Breast epithelium (tissue), 4 donors: ENCODE data around the gene PTDSS2. TPM values are rescaled to one million over a fixed set of nuclear protein-coding genes. Genes with fewer than 3 reads are reported as not detected.

ENCODE experiments used
- DNase-seq, 2 donors: peaks; one replicate each; pipeline ENCODE4 v3.0.0-alpha.2; 2019; ENCODE audit warnings: low spot score in 2 of 2
- H3K27ac ChIP-seq, 2 donors: fragments of 200-600 bp; sonication (generic) in 1 of 2; one replicate each; pipeline ENCODE4 v1.5.1; 2016 to 2019; ENCODE audit warnings: mild to moderate bottlenecking in 1 of 2
- H3K27me3 ChIP-seq, 2 donors: fragments of 200-600 bp; sonication (generic) in 1 of 2; one replicate each; pipeline versions ENCODE4 v1.5.1 to v1.6.0; 2017 to 2019; ENCODE audit warnings: control low read depth in 1 of 2, mild to moderate bottlenecking in 1 of 2
- H3K36me3 ChIP-seq: fragments of 200-600 bp; one replicate; pipeline ENCODE4 v1.5.1; 2019
- H3K4me1 ChIP-seq, 2 donors: fragments of 200-600 bp; sonication (generic); one replicate each; pipeline ENCODE4 v1.5.1; 2016 to 2019; ENCODE audit warnings: control low read depth in 1 of 2
- H3K4me3 ChIP-seq, 3 donors: fragments of 200-600 bp; sonication (generic); 1 replicate in 2 of 3; 2 replicates in 1 of 3; pipeline ENCODE4 v1.5.1; 2016 to 2019; ENCODE audit warnings: mild to moderate bottlenecking in 3 of 3, moderate library complexity in 2 of 3
- H3K9me3 ChIP-seq, 2 donors: fragments of 200-600 bp; sonication (generic) in 1 of 2; one replicate each; pipeline ENCODE4 v1.5.1; 2016 to 2019; ENCODE audit warnings: control low read depth in 1 of 2
- POLR2A ChIP-seq: fragments of 450-650 bp; IDR thresholded peaks from one replicate; pipeline ENCODE4 v1.6.1; 2016; ENCODE audit warnings: antibody characterized with exemption, mild to moderate bottlenecking, moderate library complexity
- POLR2AphosphoS5 ChIP-seq, 3 donors: sonication (generic); formaldehyde crosslinking; IDR thresholded peaks; one replicate each; pipeline ENCODE4 v1.6.1; 2017; ENCODE audit warnings: antibody characterized with exemption in 3 of 3
- intact Hi-C: fragments of 100-400 bp; cut with DNase I; formaldehyde crosslinking; loops from one replicate; pipeline ENCODE4 v1.15.1; 2023; ENCODE audit warnings: low total_unique reads
- total RNA-seq, 3 donors: library from RNA; depleted of rRNA; stranded (reverse); fragments of >200 nt; gene quantifications; one replicate each; pipeline ENCODE4 v1.1.0, GENCODE V29; 2016
- TF ChIP-seq, protein P1 (sequence below), 3 donors: fragments of 450-650 bp; IDR thresholded peaks; one replicate each; pipeline ENCODE4 v1.5.1; 2016 to 2017; ENCODE audit warnings: antibody characterized with exemption in 3 of 3, mild to moderate bottlenecking in 3 of 3, moderate library complexity in 3 of 3

The PTDSS2 gene
- total RNA-seq, 3 donors from 2014 or later = 23.8 to 53.7 (median 33.1) TPM

DNA sequence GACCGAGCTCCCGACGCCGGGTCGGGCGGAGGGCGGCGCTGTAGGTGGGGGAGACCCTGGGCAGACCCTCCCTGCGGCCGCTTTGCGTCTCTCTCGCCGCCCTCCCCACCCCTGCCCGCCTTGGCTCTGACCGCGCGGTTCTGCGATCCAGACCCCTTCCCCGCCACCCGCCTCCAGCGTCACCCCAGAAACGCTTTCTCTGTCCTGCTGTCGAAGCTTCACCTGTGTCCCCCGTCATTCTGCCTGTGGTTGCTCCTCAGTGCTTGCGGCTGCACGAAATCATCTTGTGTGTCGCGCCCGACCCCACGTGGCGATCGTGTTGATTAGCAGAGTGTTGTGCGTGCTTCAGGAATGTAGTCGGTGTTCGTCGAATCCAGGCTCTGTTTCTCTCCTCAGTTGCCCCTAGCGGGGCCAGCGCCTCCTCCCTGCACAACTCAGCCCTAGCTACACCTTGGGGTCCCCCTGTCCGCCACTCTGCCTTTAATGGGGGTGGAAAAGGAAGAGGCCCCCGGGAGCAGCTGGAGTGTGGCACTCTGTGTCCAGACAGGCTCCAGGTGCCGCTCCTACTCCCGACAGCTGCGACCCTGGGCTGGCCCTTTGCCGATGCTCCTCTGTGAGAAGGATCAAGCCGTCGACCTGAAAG lies 851 bp downstream of the PTDSS2 start:
- peak overlapping the region; percentile 89 to 93 for H3K27ac ChIP-seq
- no peaks in the 10 kb centered on the region for H3K36me3 ChIP-seq
- H3K4me3 ChIP-seq = peak overlapping the region; percentile 89 to 96 (median 95)
- intact Hi-C loops = loop anchor here (10.0 kb wide), 1 partner anchor 146 kb away; the partner anchor contains the start of gene IFITM2
- peaks cover 0 to 4% of the 10 kb centered on the region in 2 donors for H3K4me1 ChIP-seq
- no peaks in the 10 kb centered on the region for H3K27me3 ChIP-seq
- H3K9me3 ChIP-seq = no peaks in the 10 kb centered on the region
- TF ChIP-seq, protein P1, sequence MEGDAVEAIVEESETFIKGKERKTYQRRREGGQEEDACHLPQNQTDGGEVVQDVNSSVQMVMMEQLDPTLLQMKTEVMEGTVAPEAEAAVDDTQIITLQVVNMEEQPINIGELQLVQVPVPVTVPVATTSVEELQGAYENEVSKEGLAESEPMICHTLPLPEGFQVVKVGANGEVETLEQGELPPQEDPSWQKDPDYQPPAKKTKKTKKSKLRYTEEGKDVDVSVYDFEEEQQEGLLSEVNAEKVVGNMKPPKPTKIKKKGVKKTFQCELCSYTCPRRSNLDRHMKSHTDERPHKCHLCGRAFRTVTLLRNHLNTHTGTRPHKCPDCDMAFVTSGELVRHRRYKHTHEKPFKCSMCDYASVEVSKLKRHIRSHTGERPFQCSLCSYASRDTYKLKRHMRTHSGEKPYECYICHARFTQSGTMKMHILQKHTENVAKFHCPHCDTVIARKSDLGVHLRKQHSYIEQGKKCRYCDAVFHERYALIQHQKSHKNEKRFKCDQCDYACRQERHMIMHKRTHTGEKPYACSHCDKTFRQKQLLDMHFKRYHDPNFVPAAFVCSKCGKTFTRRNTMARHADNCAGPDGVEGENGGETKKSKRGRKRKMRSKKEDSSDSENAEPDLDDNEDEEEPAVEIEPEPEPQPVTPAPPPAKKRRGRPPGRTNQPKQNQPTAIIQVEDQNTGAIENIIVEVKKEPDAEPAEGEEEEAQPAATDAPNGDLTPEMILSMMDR (IDR thresholded peaks at IDR 0.05) = peak in 2 of 3 donors; percentile 11 to 30
- TF ChIP-seq POLR2A = no peak
- TF ChIP-seq POLR2AphosphoS5 (IDR thresholded peaks at IDR 0.05) = peak in 2 of 3 donors; percentile 20 to 23
- DNase-seq = peak; percentile 68 to 72

GRCh38 chr11:451738-452137 lies 1.7 kb downstream of the PTDSS2 start:
- no peak for TF ChIP-seq POLR2A
- no peak for TF ChIP-seq POLR2AphosphoS5 (IDR thresholded peaks at IDR 0.05)
- TF ChIP-seq, protein P1 (IDR thresholded peaks at IDR 0.05) = no peak
- H3K36me3 ChIP-seq = no peaks in the 10 kb centered on the region
- H3K9me3 ChIP-seq = no peaks in the 10 kb centered on the region
- intact Hi-C loops = loop anchor here (10.0 kb wide), 1 partner anchor 147 kb away; the partner anchor contains the start of gene IFITM2
- peak overlapping the region in 2 of 3 donors; percentile 89 to 95 for H3K4me3 ChIP-seq
- H3K27me3 ChIP-seq = no peaks in the 10 kb centered on the region
- peaks cover 0 to 4% of the 10 kb centered on the region in 2 donors for H3K4me1 ChIP-seq
- H3K27ac ChIP-seq = peak overlapping the region in 1 of 2 donors; percentile 93
- DNase-seq = no peak

- no peaks in the 10 kb centered on the region for H3K27me3 ChIP-seq
- no peaks in the 10 kb centered on the region for H3K9me3 ChIP-seq
- no peak overlapping the region for H3K4me3 ChIP-seq
- H3K4me1 ChIP-seq = peaks cover 0 to 4% of the 10 kb centered on the region in 2 donors
- no peaks in the 10 kb centered on the region for H3K36me3 ChIP-seq
- TF ChIP-seq, protein P1 (IDR thresholded peaks at IDR 0.05) = no peak
- no peak for TF ChIP-seq POLR2A
- TF ChIP-seq POLR2AphosphoS5 (IDR thresholded peaks at IDR 0.05) = no peak
- DNase-seq = no peak
- no peak overlapping the region for H3K27ac ChIP-seq
- intact Hi-C loops = loop anchor here (10.0 kb wide), 1 partner anchor 147 kb away; the partner anchor contains the start of gene IFITM2
These were observed 2.2 kb downstream of the PTDSS2 start for GRCh38 chr11:452203-452744.

DNA sequence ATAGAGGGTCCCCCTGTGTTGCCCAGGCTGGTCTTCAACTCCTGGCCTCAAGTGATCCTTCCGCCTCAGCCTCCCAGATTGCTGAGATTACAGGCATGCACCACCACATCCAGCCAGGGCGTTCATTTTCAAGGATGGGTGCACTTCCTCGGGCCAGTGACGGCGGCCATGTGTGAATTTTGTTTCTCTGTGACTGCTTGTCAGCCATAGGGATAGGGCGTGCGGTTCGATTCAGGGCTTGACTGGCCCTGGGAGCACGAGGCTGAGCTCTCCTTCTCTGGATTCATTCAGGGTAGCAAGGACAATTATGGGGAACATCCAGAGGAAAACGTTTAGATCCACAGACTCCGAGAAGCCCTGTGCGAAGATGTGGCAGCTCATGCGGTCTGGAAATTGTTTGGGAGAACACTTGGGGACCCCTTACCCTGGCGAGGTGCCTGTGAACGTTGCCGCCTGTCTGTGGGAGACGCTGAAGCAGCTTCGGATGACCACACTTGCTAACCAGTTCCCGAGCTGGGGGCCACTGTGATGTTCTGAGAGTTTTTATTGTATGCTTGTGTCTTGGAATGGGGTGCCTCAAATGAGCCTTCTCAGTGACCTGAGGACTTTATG lies 2.9 kb downstream of the PTDSS2 start:
- no peaks in the 10 kb centered on the region for H3K27me3 ChIP-seq
- intact Hi-C loops = loop anchor here (10.0 kb wide), 1 partner anchor 148 kb away; the partner anchor contains the start of gene IFITM2
- no peak for DNase-seq

More for the DNA sequence above, 2.9 kb downstream of the PTDSS2 start:
- no peak for TF ChIP-seq POLR2A
- TF ChIP-seq, protein P1 (IDR thresholded peaks at IDR 0.05) = no peak
- no peaks in the 10 kb centered on the region for H3K9me3 ChIP-seq
- H3K4me1 ChIP-seq = peaks cover 0 to 4% of the 10 kb centered on the region in 2 donors
- H3K36me3 ChIP-seq = no peaks in the 10 kb centered on the region
- H3K27ac ChIP-seq = no peak overlapping the region
- H3K4me3 ChIP-seq = no peak overlapping the region
